Hepatocyte (in vitro differentiated cells): ENCODE measurements around the gene SULT2A1. TPM values are rescaled to one million over a fixed set of nuclear protein-coding genes. Genes with fewer than 3 reads are reported as not detected.

ENCODE experiments used
- DNase-seq: peaks from one replicate; pipeline ENCODE4 v3.0.0-alpha.2; 2016; ENCODE audit warnings: low spot score
- H2AFZ ChIP-seq: fragments of 200-600 bp; sonication (generic); 2 replicates; pipeline ENCODE4 v1.6.0; 2016; ENCODE audit warnings: antibody characterized with exemption, mild to moderate bottlenecking
- H3K27ac ChIP-seq: fragments of 200-600 bp; sonication (generic); 2 replicates; pipeline ENCODE4 v1.5.1; 2016; ENCODE audit warnings: mild to moderate bottlenecking
- H3K27me3 ChIP-seq: fragments of 200-600 bp; sonication (generic); 2 replicates; pipeline ENCODE4 v1.6.1; 2016
- H3K36me3 ChIP-seq: fragments of 200-600 bp; sonication (generic); replicated peaks from 2 replicates; pipeline ENCODE4 v1.5.1; 2016; ENCODE audit warnings: low read depth; ENCODE audit not compliant: insufficient read depth
- H3K4me1 ChIP-seq: fragments of 200-600 bp; sonication (generic); 2 replicates; pipeline ENCODE4 v1.5.1; 2016; ENCODE audit warnings: mild to moderate bottlenecking, moderate library complexity; ENCODE audit not compliant: insufficient read depth
- H3K4me2 ChIP-seq: fragments of 200-600 bp; sonication (generic); 2 replicates; pipeline ENCODE4 v1.6.0; 2016
- H3K4me3 ChIP-seq: fragments of 200-600 bp; sonication (generic); 2 replicates; pipeline ENCODE4 v1.5.1; 2016; ENCODE audit warnings: mild to moderate bottlenecking
- H3K79me2 ChIP-seq: fragments of 200-600 bp; sonication (generic); 2 replicates; pipeline ENCODE4 v1.6.0; 2017; ENCODE audit warnings: mild to moderate bottlenecking
- H3K9me2 ChIP-seq: fragments of 200-600 bp; sonication (generic); replicated peaks from 2 replicates; pipeline ENCODE4 v1.6.0; 2017; ENCODE audit warnings: mild to moderate bottlenecking; ENCODE audit not compliant: insufficient read depth
- H3K9me3 ChIP-seq: fragments of 200-600 bp; sonication (generic); 2 replicates; pipeline ENCODE4 v1.5.1; 2016; ENCODE audit warnings: low read depth, mild to moderate bottlenecking
- H4K20me1 ChIP-seq: fragments of 200-600 bp; sonication (generic); 2 replicates; pipeline ENCODE4 v1.6.0; 2016; ENCODE audit warnings: mild to moderate bottlenecking; ENCODE audit not compliant: insufficient read depth, poor library complexity, severe bottlenecking
- EZH2 ChIP-seq: fragments of 200-600 bp; sonication (generic); IDR thresholded peaks from 2 replicates; pipeline ENCODE4 v1.6.1; 2016; ENCODE audit warnings: antibody characterized with exemption, mild to moderate bottlenecking, borderline replicate concordance
- EZH2phosphoT487 ChIP-seq: fragments of 200-600 bp; sonication (generic); IDR thresholded peaks from one replicate; pipeline ENCODE4 v1.6.1; 2018; ENCODE audit warnings: antibody characterized with exemption, mild to moderate bottlenecking, low read depth, moderate library complexity; ENCODE audit not compliant: unreplicated experiment, severe bottlenecking
- WGBS: methylation state at CpG from one replicate; pipeline ENCODE4 v1.1.6; 2016; ENCODE audit warnings: low lambda C conversion rate; ENCODE audit errors: missing lambda C conversion rate; 5-methylcytosine and 5-hydroxymethylcytosine counted together
- polyA plus RNA-seq: library from polyadenylated mRNA; unstranded; fragments of >200 nt; fragmentation: Nextera tagmentation; extraction: Ambion mirVana; gene quantifications from 2 replicates; pipeline ENCODE4 v1.2.1, GENCODE V29; 2016
- total RNA-seq: library from RNA; depleted of rRNA; stranded (reverse); fragments of >200 nt; gene quantifications from 2 replicates; pipeline ENCODE4 v1.2.3, GENCODE V29; 2014
- TF ChIP-seq, protein P1 (sequence below): fragments of 200-600 bp; sonication (generic); IDR thresholded peaks from 2 replicates; pipeline ENCODE4 v1.5.1; 2016; ENCODE audit warnings: antibody characterized with exemption, mild to moderate bottlenecking; ENCODE audit not compliant: poor library complexity

The SULT2A1 gene
- total and polyA plus RNA-seq, 2 experiments from 2014 or later, result 120 to 188 TPM

GRCh38 chr19:47832723-47833122 is 53.4 kb downstream of the SULT2A1 start:
- Histone ChIP-seq H3K27me3 (no peaks in the 10 kb centered on the region), H3K27ac (no peak overlapping the region), H3K9me3 (no peaks in the 10 kb centered on the region), H3K4me1 (no peaks in the 10 kb centered on the region), H3K36me3 (no peaks in the 10 kb centered on the region), H3K4me3 (no peak overlapping the region), H4K20me1 (no peaks in the 10 kb centered on the region), H3K4me2 (no peak overlapping the region), H3K9me2 (no peaks in the 10 kb centered on the region), H3K79me2 (no peaks in the 10 kb centered on the region), H2AFZ (no peak overlapping the region)
- 88% methylated on average over 4 of the region's 4 CpGs for WGBS
- TF ChIP-seq EZH2, result no peak
- TF ChIP-seq, protein P1, sequence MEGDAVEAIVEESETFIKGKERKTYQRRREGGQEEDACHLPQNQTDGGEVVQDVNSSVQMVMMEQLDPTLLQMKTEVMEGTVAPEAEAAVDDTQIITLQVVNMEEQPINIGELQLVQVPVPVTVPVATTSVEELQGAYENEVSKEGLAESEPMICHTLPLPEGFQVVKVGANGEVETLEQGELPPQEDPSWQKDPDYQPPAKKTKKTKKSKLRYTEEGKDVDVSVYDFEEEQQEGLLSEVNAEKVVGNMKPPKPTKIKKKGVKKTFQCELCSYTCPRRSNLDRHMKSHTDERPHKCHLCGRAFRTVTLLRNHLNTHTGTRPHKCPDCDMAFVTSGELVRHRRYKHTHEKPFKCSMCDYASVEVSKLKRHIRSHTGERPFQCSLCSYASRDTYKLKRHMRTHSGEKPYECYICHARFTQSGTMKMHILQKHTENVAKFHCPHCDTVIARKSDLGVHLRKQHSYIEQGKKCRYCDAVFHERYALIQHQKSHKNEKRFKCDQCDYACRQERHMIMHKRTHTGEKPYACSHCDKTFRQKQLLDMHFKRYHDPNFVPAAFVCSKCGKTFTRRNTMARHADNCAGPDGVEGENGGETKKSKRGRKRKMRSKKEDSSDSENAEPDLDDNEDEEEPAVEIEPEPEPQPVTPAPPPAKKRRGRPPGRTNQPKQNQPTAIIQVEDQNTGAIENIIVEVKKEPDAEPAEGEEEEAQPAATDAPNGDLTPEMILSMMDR, result no peak
- no peak for TF ChIP-seq EZH2phosphoT487
- DNase-seq, result no peak

- WGBS, result 96% methylated on average over 6 of the region's 6 CpGs
- no peaks in the 10 kb centered on the region for H3K9me2 ChIP-seq
- H3K9me3 ChIP-seq, result no peaks in the 10 kb centered on the region
- no peaks in the 10 kb centered on the region for H3K36me3 ChIP-seq
- H2AFZ ChIP-seq, result no peak overlapping the region
- DNase-seq, result no peak
- TF ChIP-seq EZH2phosphoT487 (no peak), EZH2 (no peak)
- TF ChIP-seq, protein P1, result no peak
- no peak overlapping the region for H3K4me2 ChIP-seq
- H3K27me3 ChIP-seq, result peaks cover 4% of the 10 kb centered on the region
- H3K4me1 ChIP-seq, result no peaks in the 10 kb centered on the region
- no peak overlapping the region for H3K27ac ChIP-seq
- no peaks in the 10 kb centered on the region for H4K20me1 ChIP-seq
- no peaks in the 10 kb centered on the region for H3K79me2 ChIP-seq
- no peak overlapping the region for H3K4me3 ChIP-seq
These were observed 59.3 kb downstream of the SULT2A1 start for GRCh38 chr19:47826800-47827199.

DNA sequence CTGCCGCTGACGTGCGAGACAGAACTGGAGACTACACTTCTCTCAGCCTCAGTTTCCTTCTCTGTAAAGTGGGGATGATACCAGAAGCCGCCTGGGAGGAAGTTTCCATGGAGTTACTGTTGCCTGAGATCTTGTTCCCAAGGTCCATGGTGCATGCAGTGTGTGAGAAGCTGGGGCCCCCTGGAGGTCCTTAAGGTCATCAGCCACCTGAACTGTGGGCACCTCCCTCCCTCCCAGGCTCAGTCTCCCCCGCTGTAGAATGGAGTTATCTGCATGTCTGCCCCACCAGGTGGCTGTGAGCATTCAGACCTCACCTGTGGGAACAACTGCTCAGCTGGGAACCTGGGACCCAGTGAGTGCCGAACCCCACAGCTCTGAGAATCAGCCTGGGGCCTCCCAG is 61.7 kb downstream of the SULT2A1 start:
- DNase-seq, result no peak
- Histone ChIP-seq H3K4me2 (no peak overlapping the region), H3K4me1 (no peaks in the 10 kb centered on the region), H3K9me3 (no peaks in the 10 kb centered on the region), H4K20me1 (no peaks in the 10 kb centered on the region), H3K79me2 (no peaks in the 10 kb centered on the region), H3K4me3 (no peak overlapping the region), H3K27me3 (peaks cover 23% of the 10 kb centered on the region), H3K9me2 (no peaks in the 10 kb centered on the region), H3K36me3 (no peaks in the 10 kb centered on the region), H2AFZ (no peak overlapping the region), H3K27ac (no peak overlapping the region)
- 86% methylated on average over 6 of the region's 6 CpGs for WGBS
- no peak for TF ChIP-seq EZH2
- no peak for TF ChIP-seq EZH2phosphoT487
- TF ChIP-seq, protein P1, result no peak
